HG03457 (cell line): ENCODE data around the gene MGAT5B.

Experiments used
- ATAC-seq: cut with Tn5 transposase; IDR thresholded peaks from one replicate; pipeline ENCODE4 v1.9.1; 2021; ENCODE audit warnings: moderate number of reproducible peaks; ENCODE audit not compliant: unreplicated experiment

Gene MGAT5B

GRCh38 chr17:76879254-76879653 lies 11.1 kb downstream of the MGAT5B start:
- no peak for ATAC-seq

- no peak for ATAC-seq
Observed at GRCh38 chr17:76879691-76880090, 11.5 kb downstream of the MGAT5B start.

DNA sequence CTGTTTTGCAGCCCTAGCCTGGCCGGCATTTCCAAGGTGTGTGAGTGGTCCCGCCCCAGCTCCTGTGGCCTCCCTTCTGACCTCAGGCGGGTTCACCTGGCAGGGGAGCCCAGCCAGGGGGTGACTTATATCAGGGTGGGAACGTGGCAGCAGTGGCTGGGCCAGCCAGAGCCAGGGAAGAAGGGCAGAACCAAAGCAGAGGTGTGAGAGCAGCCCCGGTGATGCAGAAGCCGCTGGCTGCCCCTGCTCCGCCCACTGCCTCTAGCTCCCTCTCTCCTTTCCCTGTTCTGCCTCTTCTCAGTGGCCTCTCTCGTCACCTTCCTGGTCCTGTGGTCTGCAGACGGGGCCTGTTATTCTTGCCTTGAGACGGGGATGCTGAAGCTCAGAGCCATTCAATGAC lies 12.1 kb downstream of the MGAT5B start:
- no peak for ATAC-seq

DNA sequence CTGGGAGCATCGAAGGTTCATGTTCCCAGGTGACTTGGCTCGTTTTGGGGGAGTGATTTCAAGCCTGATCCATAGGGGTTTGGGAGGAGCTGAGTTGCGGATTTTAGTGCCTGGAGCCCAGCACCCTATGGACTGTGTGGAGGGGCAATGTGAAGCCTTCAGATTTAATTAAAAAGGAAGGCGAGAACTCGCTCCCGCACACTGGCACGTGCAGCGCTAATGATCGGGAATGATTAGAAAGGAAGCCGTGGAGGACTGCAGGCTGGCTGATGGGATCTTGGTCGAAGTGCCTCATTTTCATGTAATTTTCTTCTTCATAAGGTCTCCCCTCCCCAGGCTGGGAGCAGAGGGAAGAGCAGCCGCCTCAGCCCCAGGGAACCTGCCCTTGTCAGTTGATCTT lies 12.8 kb downstream of the MGAT5B start:
- ATAC-seq, result no peak

DNA sequence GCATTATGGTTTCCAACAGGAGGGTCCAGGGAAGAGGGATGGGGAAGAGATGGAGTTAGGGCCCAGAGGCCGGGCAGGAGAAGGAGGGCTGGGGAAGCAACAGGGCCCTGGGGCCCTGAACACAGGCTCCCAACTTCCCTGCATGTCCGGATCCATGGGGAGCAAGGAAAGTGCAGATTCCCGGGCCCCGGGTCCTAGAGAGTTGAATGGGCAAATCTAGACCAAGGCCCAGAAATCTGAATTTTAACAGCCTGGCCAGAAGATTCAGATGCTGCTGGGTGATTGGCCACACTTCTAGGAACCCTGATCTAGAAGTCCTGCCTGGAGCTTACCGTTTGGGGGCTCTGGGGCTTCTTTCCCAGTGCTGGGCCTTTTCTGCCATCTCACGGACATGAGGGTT lies 13.2 kb downstream of the MGAT5B start:
- no peak for ATAC-seq

DNA sequence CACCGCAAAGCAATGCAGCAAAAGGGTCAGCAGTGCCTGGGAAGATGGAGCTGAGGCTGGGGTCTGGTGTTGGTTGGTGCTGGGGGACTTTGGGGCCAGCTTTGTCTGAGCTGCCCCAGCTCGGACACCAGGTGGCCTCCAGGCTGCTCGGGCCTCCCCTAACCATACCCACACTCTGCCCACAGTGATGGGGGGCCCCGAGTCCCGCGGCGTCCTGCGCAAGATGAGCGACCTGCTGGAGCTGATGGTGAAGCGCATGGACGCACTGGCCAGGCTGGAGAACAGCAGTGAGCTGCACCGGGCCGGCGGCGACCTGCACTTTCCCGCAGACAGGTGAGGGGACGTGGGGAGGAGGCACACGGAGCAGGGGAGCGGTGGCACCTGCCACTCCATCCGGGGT lies 13.8 kb downstream of the MGAT5B start:
- ATAC-seq, result no peak

DNA sequence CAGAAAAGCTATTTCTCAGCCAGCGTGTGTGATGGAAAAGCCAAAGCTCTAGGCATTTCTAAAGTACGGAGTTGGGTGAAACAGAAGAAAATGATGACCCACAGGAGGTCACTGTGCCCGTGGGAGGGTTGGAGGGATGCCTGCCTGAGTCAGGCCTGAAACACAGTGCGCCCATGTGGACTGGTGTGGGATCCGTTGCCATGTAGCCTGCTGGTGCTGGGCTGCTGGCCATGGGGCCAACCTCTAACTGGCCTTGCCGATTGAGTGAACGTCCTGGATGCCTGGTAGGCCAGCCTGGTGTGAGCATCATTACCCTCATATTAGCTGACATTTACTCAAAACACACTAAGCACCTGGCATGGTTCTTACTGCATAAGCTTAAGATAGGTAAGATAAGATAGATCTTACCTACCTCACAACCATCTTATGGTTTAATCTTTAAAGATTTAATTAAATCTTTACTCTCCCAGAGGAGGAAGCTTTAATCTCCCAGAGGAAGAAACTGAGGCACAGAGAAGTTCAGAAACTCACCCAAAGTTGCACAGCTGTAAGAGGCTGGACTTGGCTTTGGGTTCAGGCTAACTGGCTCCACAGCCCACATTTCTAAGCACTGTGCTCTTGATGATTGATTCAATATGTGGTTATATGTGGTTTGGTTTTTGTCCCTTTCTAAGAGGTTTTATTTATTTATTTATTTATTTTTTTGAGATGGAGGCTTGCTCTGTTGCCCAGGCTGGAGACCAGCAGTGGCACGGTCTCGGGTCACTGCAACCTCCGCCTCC lies 15.7 kb downstream of the MGAT5B start:
- no peak for ATAC-seq

DNA sequence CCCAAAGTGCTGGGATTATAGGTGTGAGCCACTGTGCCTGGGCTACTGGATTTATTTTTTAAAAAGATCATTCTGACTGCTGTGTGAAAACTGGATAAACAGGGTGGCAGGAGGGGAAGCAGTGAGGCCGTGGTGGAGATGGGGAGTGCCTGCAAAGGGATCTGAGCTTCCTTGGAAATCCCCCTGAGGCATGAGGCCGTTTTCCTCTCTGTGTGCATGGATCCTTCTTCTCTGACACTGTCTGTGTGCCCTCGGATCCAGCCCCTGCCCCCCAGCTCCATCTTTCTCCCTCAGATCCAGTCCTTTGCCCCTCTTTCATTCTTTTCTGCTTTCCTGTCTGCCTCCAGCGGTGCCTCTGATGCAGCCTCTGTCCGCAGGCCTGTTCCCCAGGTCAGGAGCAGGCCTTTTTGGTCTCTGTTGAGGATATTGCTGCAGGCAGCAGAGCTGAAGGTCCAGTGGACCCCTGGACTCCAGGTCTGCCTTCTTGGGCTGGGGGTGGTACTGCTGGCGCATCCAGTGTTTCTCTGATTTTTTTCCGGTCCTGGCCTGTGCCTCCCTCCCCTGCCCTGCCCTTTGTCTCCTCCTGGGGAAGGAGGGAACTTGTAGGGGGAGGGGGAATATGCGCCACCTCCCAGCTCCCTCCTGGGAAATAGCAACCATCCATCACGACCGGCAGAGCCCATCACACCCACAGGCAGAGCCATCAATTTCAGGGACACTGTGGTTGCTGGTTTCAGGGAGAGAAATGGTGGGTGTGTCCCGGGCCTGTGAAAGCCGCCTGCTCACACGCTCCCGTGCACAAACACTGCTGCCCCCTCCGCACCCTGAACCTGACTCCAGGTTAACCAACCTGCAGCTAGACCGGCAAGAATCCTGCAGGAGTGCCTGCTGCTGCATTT lies 17.0 kb downstream of the MGAT5B start:
- no peak for ATAC-seq

GRCh38 chr17:76885894-76886290 lies 17.7 kb downstream of the MGAT5B start:
- ATAC-seq, result no peak

GRCh38 chr17:76886395-76886794 lies 18.2 kb downstream of the MGAT5B start:
- ATAC-seq, result no peak

- no peak for ATAC-seq
Observed at GRCh38 chr17:76887802-76888201, 19.6 kb downstream of the MGAT5B start.

DNA sequence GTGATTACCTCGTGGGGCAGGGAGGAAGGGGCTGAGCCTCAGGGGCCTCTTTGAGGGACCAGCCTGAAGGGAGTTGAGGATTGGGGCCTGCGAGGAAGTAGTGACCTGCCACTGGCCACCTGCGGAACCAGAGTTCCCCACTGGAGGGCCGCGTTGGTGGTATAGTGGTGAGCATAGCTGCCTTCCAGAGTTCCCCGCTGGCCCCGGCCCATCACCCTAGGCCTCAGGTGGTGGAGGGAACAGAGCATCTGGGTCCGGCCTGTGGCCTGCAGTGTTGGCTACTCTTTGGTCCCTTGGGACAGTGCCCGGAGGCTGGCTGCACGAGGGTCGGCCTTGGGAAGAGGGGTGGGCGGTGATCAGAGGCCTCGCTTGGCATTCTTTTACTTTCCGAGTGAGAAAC lies 20.5 kb downstream of the MGAT5B start:
- ATAC-seq, result no peak

- ATAC-seq, result no peak
Observed at GRCh38 chr17:76889323-76889722, 21.1 kb downstream of the MGAT5B start.

DNA sequence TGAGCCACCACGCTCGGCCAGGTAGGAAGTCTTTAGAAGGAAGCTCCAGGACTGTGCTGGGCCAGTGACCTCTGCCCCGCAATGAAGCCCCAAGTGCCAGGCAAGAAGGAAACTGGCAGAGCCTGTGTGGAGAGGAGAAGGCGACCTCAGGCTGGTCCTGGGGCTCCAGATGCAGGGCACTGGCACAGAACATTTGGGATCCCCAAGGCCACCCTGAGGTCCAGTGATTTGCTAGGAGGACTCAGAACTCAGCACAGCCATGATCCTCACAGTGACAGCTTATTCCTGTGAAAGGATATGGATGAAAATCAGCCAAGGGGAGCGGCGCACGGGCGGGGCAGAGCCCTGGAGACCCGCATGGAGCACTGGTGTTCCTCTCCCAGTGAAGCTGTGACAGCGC lies 24.1 kb downstream of the MGAT5B start:
- no peak for ATAC-seq

DNA sequence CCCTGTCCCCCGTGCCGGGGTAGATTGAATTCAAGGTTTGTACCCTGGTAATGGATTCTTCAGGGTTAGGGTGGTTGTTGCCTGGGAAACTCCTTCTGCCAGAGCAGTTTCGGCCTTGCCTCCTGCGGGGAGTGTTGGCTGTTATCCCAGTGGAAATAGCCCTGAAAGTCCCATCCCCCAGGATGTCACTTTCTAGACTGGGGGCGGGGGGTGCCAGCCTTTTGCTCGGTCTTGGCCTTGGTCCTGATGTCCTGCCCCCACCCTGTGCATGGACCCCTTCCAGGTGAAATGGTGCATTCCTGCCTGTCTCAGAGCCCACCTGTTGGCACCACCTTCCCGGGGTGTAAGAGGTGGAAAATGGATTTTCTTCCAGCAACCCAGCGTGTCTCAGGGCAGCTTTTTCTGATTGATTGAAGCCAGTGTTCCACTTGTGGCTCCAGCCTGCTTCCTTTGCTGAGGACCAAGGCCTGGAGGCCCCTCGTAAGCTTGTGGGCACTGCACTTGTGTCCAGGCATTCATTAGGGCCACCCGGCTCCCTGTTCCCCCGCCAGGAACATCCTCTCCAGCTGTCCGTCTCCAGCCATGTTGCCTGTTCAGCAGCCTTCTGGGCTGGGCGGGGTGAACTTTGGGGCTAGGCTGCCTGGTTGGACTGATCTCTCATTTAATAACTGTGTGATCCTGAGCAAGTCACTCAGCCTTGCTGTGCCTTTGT lies 25.6 kb downstream of the MGAT5B start:
- ATAC-seq, result no peak

DNA sequence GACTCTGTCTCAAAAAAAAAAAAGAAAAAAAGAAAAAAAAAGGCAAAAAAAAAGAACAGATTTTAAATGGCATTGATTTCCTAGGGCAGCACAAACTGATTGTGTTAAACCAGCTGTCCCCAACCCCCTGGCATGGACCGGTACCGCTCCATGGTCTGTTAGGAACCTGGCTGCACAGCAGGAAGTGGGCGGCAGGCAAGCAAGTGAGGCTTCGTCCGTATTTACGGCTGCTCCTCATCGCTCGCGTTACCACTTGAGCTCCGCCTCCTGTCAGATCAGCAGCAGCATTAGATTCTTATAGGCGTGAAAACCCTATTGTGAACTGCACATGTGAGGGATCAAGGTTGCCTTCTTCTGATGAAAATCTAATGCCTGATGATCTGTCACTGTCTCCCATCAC lies 26.6 kb downstream of the MGAT5B start:
- no peak for ATAC-seq

- ATAC-seq, result no peak
Observed at GRCh38 chr17:76897023-76897422, 28.8 kb downstream of the MGAT5B start.

- no peak for ATAC-seq
Observed at GRCh38 chr17:76899414-76899813, 31.2 kb downstream of the MGAT5B start.

DNA sequence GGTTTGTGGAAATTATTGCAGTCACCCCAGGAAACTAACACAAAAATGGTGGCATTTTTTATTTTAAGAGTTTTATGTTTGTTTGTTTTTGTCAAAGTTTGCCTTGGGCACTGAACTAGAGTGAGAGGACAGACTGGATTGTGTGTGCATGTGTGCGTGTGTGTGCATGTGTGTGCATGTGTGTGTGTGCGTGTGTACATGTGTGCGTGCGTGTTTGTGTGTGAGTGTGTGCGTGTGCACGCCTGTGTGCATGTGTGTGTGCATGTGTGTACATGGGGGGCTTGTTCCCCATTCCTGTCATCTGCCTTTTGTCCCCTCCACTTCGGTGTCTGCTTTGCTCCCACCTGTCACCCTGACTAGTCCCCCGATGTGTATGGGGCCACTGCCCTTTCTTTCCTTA lies 32.5 kb downstream of the MGAT5B start:
- ATAC-seq, result no peak

GRCh38 chr17:76901542-76902197 lies 33.5 kb downstream of the MGAT5B start:
- no peak for ATAC-seq

DNA sequence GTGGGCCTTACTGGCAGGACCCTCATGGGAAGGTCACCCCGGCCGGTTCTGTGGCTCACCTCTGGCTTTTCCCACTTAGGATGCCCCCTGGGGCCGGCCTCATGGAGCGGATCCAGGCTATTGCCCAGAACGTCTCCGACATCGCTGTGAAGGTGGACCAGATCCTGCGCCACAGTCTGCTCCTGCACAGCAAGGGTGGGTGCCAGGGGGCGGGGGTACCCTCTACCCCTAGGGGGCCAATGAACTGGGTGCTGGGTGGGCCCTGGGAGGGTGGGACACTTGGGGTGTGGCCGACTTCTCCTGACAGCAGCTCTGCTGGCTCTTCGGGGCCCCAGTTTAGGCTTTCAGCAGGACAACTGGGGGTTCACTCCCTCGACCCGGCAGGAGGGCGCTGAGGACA lies 34.3 kb downstream of the MGAT5B start:
- ATAC-seq, result no peak
